Muscle layer of colon (tissue), 2 donors: ENCODE measurements around the gene FAM117B.

Experiments used
- H3K27ac ChIP-seq: one replicate; pipeline ENCODE4 v1.7.0; 2013; ENCODE audit warnings: low read depth, mild to moderate bottlenecking, low read length, moderate library complexity
- H3K27me3 ChIP-seq, 2 donors: one replicate each; pipeline ENCODE4 v1.7.0; 2013; ENCODE audit warnings: low read length in 2 of 2, mild to moderate bottlenecking in 2 of 2; ENCODE audit not compliant: insufficient read depth in 2 of 2, control insufficient read depth in 1 of 2
- H3K36me3 ChIP-seq: one replicate; pipeline ENCODE4 v1.7.0; 2013; ENCODE audit warnings: mild to moderate bottlenecking, low read length; ENCODE audit not compliant: insufficient read depth
- H3K4me1 ChIP-seq: one replicate; pipeline ENCODE4 v1.7.0; 2013; ENCODE audit warnings: mild to moderate bottlenecking, low read length; ENCODE audit not compliant: insufficient read depth
- H3K4me3 ChIP-seq, 2 donors: one replicate each; pipeline ENCODE4 v1.7.0; 2013; ENCODE audit warnings: low read length in 2 of 2, low read depth in 1 of 2, mild to moderate bottlenecking in 1 of 2, moderate library complexity in 1 of 2
- H3K9ac ChIP-seq: one replicate; pipeline ENCODE4 v1.7.0; 2013; ENCODE audit warnings: low read length
- H3K9me3 ChIP-seq: one replicate; pipeline ENCODE4 v1.7.0; 2013; ENCODE audit warnings: mild to moderate bottlenecking, low read length
- donor health status: abdominal sarcoma.
- donor health status: Adenocarcinoma of cecum.

Gene FAM117B

GRCh38 chr2:202634556-202635427, at the start of gene FAM117B:
Gene FAM117B, plus strand, starts transcription at chr2:202634969. Its CDS starts 219 bp downstream, at chr2:202635188.
- no peaks in the 10 kb centered on the region for H3K9me3 ChIP-seq

GRCh38 chr2:202588647-202589581, 45.9 kb upstream of the FAM117B start:
- Histone ChIP-seq H3K36me3 (no peaks in the 10 kb centered on the region), H3K4me3 (peak overlapping the region; percentile 38 to 40), H3K27me3 (no peaks in the 10 kb centered on the region), H3K27ac (no peak overlapping the region), H3K9me3 (no peaks in the 10 kb centered on the region), H3K9ac (no peak overlapping the region), H3K4me1 (peaks cover 8% of the 10 kb centered on the region)

More at GRCh38 chr2:202634556-202635427, at the start of gene FAM117B:
- Histone ChIP-seq H3K27ac (peak within 1 kb of the TSS; percentile 86), H3K27me3 (no peaks in the 10 kb centered on the region), H3K36me3 (no peaks in the 10 kb centered on the region), H3K4me3 (peak within 1 kb of the TSS; percentile 74 to 87), H3K4me1 (peaks cover 5% of the 10 kb centered on the region), H3K9ac (peak within 1 kb of the TSS; percentile 8)

GRCh38 chr2:202589582-202589949, 45.2 kb upstream of the FAM117B start:
- H3K9ac ChIP-seq, result no peak overlapping the region
- no peaks in the 10 kb centered on the region for H3K36me3 ChIP-seq
- no peak overlapping the region for H3K4me3 ChIP-seq
- no peaks in the 10 kb centered on the region for H3K27me3 ChIP-seq
- H3K4me1 ChIP-seq, result peaks cover 8% of the 10 kb centered on the region
- no peaks in the 10 kb centered on the region for H3K9me3 ChIP-seq
- H3K27ac ChIP-seq, result no peak overlapping the region

GRCh38 chr2:202592566-202592965, 42.2 kb upstream of the FAM117B start:
- no peaks in the 10 kb centered on the region for H3K27me3 ChIP-seq
- H3K36me3 ChIP-seq, result no peaks in the 10 kb centered on the region
- H3K4me3 ChIP-seq, result no peak overlapping the region
- H3K9ac ChIP-seq, result no peak overlapping the region
- no peaks in the 10 kb centered on the region for H3K9me3 ChIP-seq
- no peak overlapping the region for H3K27ac ChIP-seq
- H3K4me1 ChIP-seq, result peaks cover 8% of the 10 kb centered on the region

- no peaks in the 10 kb centered on the region for H3K4me1 ChIP-seq
- H3K9ac ChIP-seq, result no peak overlapping the region
- no peaks in the 10 kb centered on the region for H3K36me3 ChIP-seq
- H3K27me3 ChIP-seq, result no peaks in the 10 kb centered on the region
- no peak overlapping the region for H3K27ac ChIP-seq
- H3K4me3 ChIP-seq, result no peak overlapping the region
- H3K9me3 ChIP-seq, result no peaks in the 10 kb centered on the region
Observed at GRCh38 chr2:202599105-202599504, 35.7 kb upstream of the FAM117B start.

GRCh38 chr2:202599911-202600310, 34.9 kb upstream of the FAM117B start:
- Histone ChIP-seq H3K4me1 (no peaks in the 10 kb centered on the region), H3K4me3 (no peak overlapping the region), H3K9me3 (no peaks in the 10 kb centered on the region), H3K9ac (no peak overlapping the region), H3K27ac (no peak overlapping the region), H3K27me3 (no peaks in the 10 kb centered on the region), H3K36me3 (no peaks in the 10 kb centered on the region)

- Histone ChIP-seq H3K4me1 (no peaks in the 10 kb centered on the region), H3K36me3 (no peaks in the 10 kb centered on the region), H3K9me3 (no peaks in the 10 kb centered on the region), H3K27ac (no peak overlapping the region), H3K4me3 (no peak overlapping the region), H3K27me3 (no peaks in the 10 kb centered on the region), H3K9ac (no peak overlapping the region)
Observed at GRCh38 chr2:202604699-202605098, 30.1 kb upstream of the FAM117B start.

- Histone ChIP-seq H3K4me1 (no peaks in the 10 kb centered on the region), H3K9ac (no peak overlapping the region), H3K27ac (no peak overlapping the region), H3K4me3 (no peak overlapping the region), H3K27me3 (no peaks in the 10 kb centered on the region), H3K9me3 (no peaks in the 10 kb centered on the region), H3K36me3 (no peaks in the 10 kb centered on the region)
Observed at GRCh38 chr2:202605174-202605573, 29.6 kb upstream of the FAM117B start.

GRCh38 chr2:202608142-202608852, 26.5 kb upstream of the FAM117B start:
- Histone ChIP-seq H3K27me3 (no peaks in the 10 kb centered on the region), H3K4me1 (no peaks in the 10 kb centered on the region), H3K36me3 (no peaks in the 10 kb centered on the region), H3K9me3 (no peaks in the 10 kb centered on the region), H3K9ac (no peak overlapping the region), H3K27ac (no peak overlapping the region), H3K4me3 (no peak overlapping the region)

GRCh38 chr2:202609381-202610145, 25.2 kb upstream of the FAM117B start:
- no peak overlapping the region for H3K9ac ChIP-seq
- no peaks in the 10 kb centered on the region for H3K9me3 ChIP-seq
- no peak overlapping the region for H3K4me3 ChIP-seq
- no peaks in the 10 kb centered on the region for H3K27me3 ChIP-seq
- H3K27ac ChIP-seq, result no peak overlapping the region
- no peaks in the 10 kb centered on the region for H3K36me3 ChIP-seq
- no peaks in the 10 kb centered on the region for H3K4me1 ChIP-seq
